Muscle layer of colon (tissue), 2 donors: ENCODE measurements around the gene ANGEL2.

Experiments used
- H3K27ac ChIP-seq: one replicate; pipeline ENCODE4 v1.7.0; 2013; ENCODE audit warnings: low read depth, mild to moderate bottlenecking, low read length, moderate library complexity
- H3K27me3 ChIP-seq, 2 donors: one replicate each; pipeline ENCODE4 v1.7.0; 2013; ENCODE audit warnings: low read length in 2 of 2, mild to moderate bottlenecking in 2 of 2; ENCODE audit not compliant: insufficient read depth in 2 of 2, control insufficient read depth in 1 of 2
- H3K36me3 ChIP-seq: one replicate; pipeline ENCODE4 v1.7.0; 2013; ENCODE audit warnings: mild to moderate bottlenecking, low read length; ENCODE audit not compliant: insufficient read depth
- H3K4me1 ChIP-seq: one replicate; pipeline ENCODE4 v1.7.0; 2013; ENCODE audit warnings: mild to moderate bottlenecking, low read length; ENCODE audit not compliant: insufficient read depth
- H3K4me3 ChIP-seq, 2 donors: one replicate each; pipeline ENCODE4 v1.7.0; 2013; ENCODE audit warnings: low read length in 2 of 2, low read depth in 1 of 2, mild to moderate bottlenecking in 1 of 2, moderate library complexity in 1 of 2
- H3K9ac ChIP-seq: one replicate; pipeline ENCODE4 v1.7.0; 2013; ENCODE audit warnings: low read length
- H3K9me3 ChIP-seq: one replicate; pipeline ENCODE4 v1.7.0; 2013; ENCODE audit warnings: mild to moderate bottlenecking, low read length
- donor health status: abdominal sarcoma.
- donor health status: Adenocarcinoma of cecum.

The ANGEL2 gene

GRCh38 chr1:212981571-212982328, 33.9 kb downstream of the ANGEL2 start:
- H3K9ac ChIP-seq = no peak overlapping the region
- no peak overlapping the region for H3K27ac ChIP-seq
- no peaks in the 10 kb centered on the region for H3K27me3 ChIP-seq
- no peak overlapping the region for H3K4me3 ChIP-seq
- H3K4me1 ChIP-seq = peaks cover 9% of the 10 kb centered on the region
- no peaks in the 10 kb centered on the region for H3K9me3 ChIP-seq
- no peaks in the 10 kb centered on the region for H3K36me3 ChIP-seq

GRCh38 chr1:212981025-212981495, 34.6 kb downstream of the ANGEL2 start:
- no peak overlapping the region for H3K27ac ChIP-seq
- no peaks in the 10 kb centered on the region for H3K27me3 ChIP-seq
- no peaks in the 10 kb centered on the region for H3K36me3 ChIP-seq
- no peak overlapping the region for H3K9ac ChIP-seq
- H3K4me3 ChIP-seq = no peak overlapping the region
- no peaks in the 10 kb centered on the region for H3K9me3 ChIP-seq
- peaks cover 9% of the 10 kb centered on the region for H3K4me1 ChIP-seq

GRCh38 chr1:212980123-212980785, 35.4 kb downstream of the ANGEL2 start:
- H3K36me3 ChIP-seq = no peaks in the 10 kb centered on the region
- no peak overlapping the region for H3K4me3 ChIP-seq
- no peaks in the 10 kb centered on the region for H3K27me3 ChIP-seq
- H3K9me3 ChIP-seq = no peaks in the 10 kb centered on the region
- peaks cover 9% of the 10 kb centered on the region for H3K4me1 ChIP-seq
- H3K27ac ChIP-seq = no peak overlapping the region
- no peak overlapping the region for H3K9ac ChIP-seq

- no peaks in the 10 kb centered on the region for H3K9me3 ChIP-seq
- H3K27ac ChIP-seq = no peak overlapping the region
- no peaks in the 10 kb centered on the region for H3K36me3 ChIP-seq
- H3K4me1 ChIP-seq = peaks cover 9% of the 10 kb centered on the region
- H3K27me3 ChIP-seq = no peaks in the 10 kb centered on the region
- no peak overlapping the region for H3K9ac ChIP-seq
- no peak overlapping the region for H3K4me3 ChIP-seq
These were observed 36.1 kb downstream of the ANGEL2 start for GRCh38 chr1:212979340-212980122.

- no peaks in the 10 kb centered on the region for H3K36me3 ChIP-seq
These were observed 37.7 kb downstream of the ANGEL2 start for GRCh38 chr1:212977781-212978645.

GRCh38 chr1:212976586-212976985, 39.1 kb downstream of the ANGEL2 start:
- Histone ChIP-seq H3K4me3 (no peak overlapping the region), H3K9ac (no peak overlapping the region), H3K27me3 (no peaks in the 10 kb centered on the region), H3K9me3 (no peaks in the 10 kb centered on the region), H3K27ac (no peak overlapping the region), H3K4me1 (peaks cover 9% of the 10 kb centered on the region), H3K36me3 (no peaks in the 10 kb centered on the region)

More at GRCh38 chr1:212977781-212978645, 37.7 kb downstream of the ANGEL2 start:
- Histone ChIP-seq H3K27me3 (no peaks in the 10 kb centered on the region), H3K27ac (no peak overlapping the region), H3K4me3 (no peak overlapping the region), H3K4me1 (peaks cover 9% of the 10 kb centered on the region), H3K9me3 (no peaks in the 10 kb centered on the region), H3K9ac (no peak overlapping the region)

GRCh38 chr1:212975111-212975918, 40.4 kb downstream of the ANGEL2 start:
- Histone ChIP-seq H3K4me3 (no peak overlapping the region), H3K36me3 (no peaks in the 10 kb centered on the region), H3K9ac (no peak overlapping the region), H3K27ac (no peak overlapping the region), H3K9me3 (no peaks in the 10 kb centered on the region), H3K27me3 (no peaks in the 10 kb centered on the region), H3K4me1 (no peaks in the 10 kb centered on the region)

GRCh38 chr1:212974711-212975110, 41.0 kb downstream of the ANGEL2 start:
- Histone ChIP-seq H3K9ac (no peak overlapping the region), H3K4me3 (no peak overlapping the region), H3K27ac (no peak overlapping the region), H3K27me3 (no peaks in the 10 kb centered on the region), H3K4me1 (no peaks in the 10 kb centered on the region), H3K36me3 (no peaks in the 10 kb centered on the region), H3K9me3 (no peaks in the 10 kb centered on the region)

GRCh38 chr1:212973899-212974298, 41.8 kb downstream of the ANGEL2 start:
- Histone ChIP-seq H3K27me3 (no peaks in the 10 kb centered on the region), H3K9me3 (no peaks in the 10 kb centered on the region), H3K36me3 (no peaks in the 10 kb centered on the region), H3K4me3 (no peak overlapping the region), H3K4me1 (no peaks in the 10 kb centered on the region), H3K27ac (no peak overlapping the region), H3K9ac (no peak overlapping the region)

GRCh38 chr1:212973426-212973825, 42.2 kb downstream of the ANGEL2 start:
- Histone ChIP-seq H3K4me1 (no peaks in the 10 kb centered on the region), H3K9me3 (no peaks in the 10 kb centered on the region), H3K36me3 (no peaks in the 10 kb centered on the region), H3K27ac (no peak overlapping the region), H3K9ac (no peak overlapping the region), H3K27me3 (no peaks in the 10 kb centered on the region), H3K4me3 (no peak overlapping the region)
